IPS-18a (cell line): ENCODE results near the gene RPGRIP1L.
"Not testable (repeated sequence)": the region's sequence is repeated elsewhere in the genome, so short reads cannot be mapped to it uniquely, and the experiment has no call there.

ENCODE experiments used
- H3K27ac ChIP-seq: one replicate; pipeline ENCODE4 v1.5.1; 2013; ENCODE audit warnings: low read length
- H3K27me3 ChIP-seq: one replicate; pipeline ENCODE4 v1.6.1; 2013; ENCODE audit warnings: mild to moderate bottlenecking, low read length; ENCODE audit not compliant: control insufficient read depth, insufficient read depth
- H3K36me3 ChIP-seq: one replicate; pipeline ENCODE4 v1.6.1; 2013; ENCODE audit warnings: low read depth, low read length; ENCODE audit not compliant: control insufficient read depth
- H3K4me1 ChIP-seq: one replicate; pipeline ENCODE4 v1.6.1; 2013; ENCODE audit warnings: low read depth, low read length; ENCODE audit not compliant: control insufficient read depth
- H3K4me3 ChIP-seq: one replicate; pipeline ENCODE4 v1.5.1; 2013; ENCODE audit warnings: low read length
- H3K9ac ChIP-seq: one replicate; pipeline ENCODE4 v1.6.1; 2013; ENCODE audit warnings: mild to moderate bottlenecking, low read length, moderate library complexity
- H3K9me3 ChIP-seq: one replicate; pipeline ENCODE4 v1.6.1; 2013; ENCODE audit warnings: low read depth, low read length; ENCODE audit not compliant: control insufficient read depth

Gene RPGRIP1L

DNA sequence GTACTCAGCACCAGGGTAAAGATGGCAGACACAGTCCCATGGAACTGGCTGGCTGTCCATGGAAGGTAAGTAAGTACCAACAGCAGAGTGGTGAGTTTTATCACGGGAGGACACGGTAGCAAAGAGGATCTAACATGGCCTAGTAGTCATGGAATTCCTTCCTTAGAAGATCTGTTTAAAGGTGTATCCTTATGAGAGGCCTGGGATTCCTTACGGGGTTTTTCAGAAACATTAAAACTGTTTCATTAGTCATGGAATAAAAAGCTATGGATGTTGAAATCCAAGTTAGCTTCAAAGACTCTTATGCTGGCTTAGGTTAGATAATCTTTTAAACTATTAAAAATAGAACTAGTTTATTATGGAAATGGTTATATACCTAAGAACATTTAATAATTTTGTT is 7.7 kb upstream of the RPGRIP1L start:
- H3K27ac ChIP-seq = no peak overlapping the region
- no peaks in the 10 kb centered on the region for H3K27me3 ChIP-seq

GRCh38 chr16:53708490-53708889 is 4.8 kb upstream of the RPGRIP1L start:
- Histone ChIP-seq H3K9me3 (no peaks in the 10 kb centered on the region), H3K27ac (no peak overlapping the region), H3K9ac (no peak overlapping the region), H3K4me1 (peaks cover 4% of the 10 kb centered on the region), H3K4me3 (no peak overlapping the region), H3K36me3 (no peaks in the 10 kb centered on the region), H3K27me3 (no peaks in the 10 kb centered on the region)

More for the DNA sequence above, 7.7 kb upstream of the RPGRIP1L start:
- H3K36me3 ChIP-seq = no peaks in the 10 kb centered on the region
- no peak overlapping the region for H3K4me3 ChIP-seq
- H3K4me1 ChIP-seq = peaks cover 11% of the 10 kb centered on the region
- H3K9ac ChIP-seq = no peak overlapping the region
- no peaks in the 10 kb centered on the region for H3K9me3 ChIP-seq

DNA sequence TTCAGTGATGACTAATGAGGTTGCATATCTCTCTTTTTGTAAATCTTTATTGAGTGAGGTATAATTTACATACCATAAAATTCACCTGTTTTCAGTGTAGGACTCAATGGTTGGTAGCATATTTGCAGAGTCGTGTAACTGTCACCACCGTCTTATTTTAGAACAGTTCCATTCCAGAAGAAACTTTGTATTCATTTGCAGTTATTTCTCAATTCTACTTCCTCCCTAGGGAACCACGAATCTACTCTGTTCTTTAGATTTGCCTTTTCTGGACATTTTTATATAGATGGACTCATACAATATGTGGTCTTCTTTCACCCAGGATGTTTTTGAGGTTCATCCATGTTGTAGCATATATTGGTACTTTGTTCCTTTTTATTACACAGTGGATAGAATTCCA is 4.0 kb upstream of the RPGRIP1L start:
- Histone ChIP-seq H3K4me3 (no peak overlapping the region), H3K9ac (no peak overlapping the region), H3K9me3 (no peaks in the 10 kb centered on the region), H3K27me3 (no peaks in the 10 kb centered on the region), H3K4me1 (peaks cover 4% of the 10 kb centered on the region), H3K27ac (no peak overlapping the region), H3K36me3 (no peaks in the 10 kb centered on the region)

GRCh38 chr16:53704445-53704813 is 770 bp upstream of the RPGRIP1L start:
- peak overlapping the region; percentile 73 for H3K9ac ChIP-seq
- no peaks in the 10 kb centered on the region for H3K36me3 ChIP-seq
- H3K4me3 ChIP-seq = peak overlapping the region; percentile 96
- H3K27me3 ChIP-seq = no peaks in the 10 kb centered on the region
- H3K9me3 ChIP-seq = no peaks in the 10 kb centered on the region
- no peak overlapping the region for H3K27ac ChIP-seq
- peaks cover 4% of the 10 kb centered on the region for H3K4me1 ChIP-seq

DNA sequence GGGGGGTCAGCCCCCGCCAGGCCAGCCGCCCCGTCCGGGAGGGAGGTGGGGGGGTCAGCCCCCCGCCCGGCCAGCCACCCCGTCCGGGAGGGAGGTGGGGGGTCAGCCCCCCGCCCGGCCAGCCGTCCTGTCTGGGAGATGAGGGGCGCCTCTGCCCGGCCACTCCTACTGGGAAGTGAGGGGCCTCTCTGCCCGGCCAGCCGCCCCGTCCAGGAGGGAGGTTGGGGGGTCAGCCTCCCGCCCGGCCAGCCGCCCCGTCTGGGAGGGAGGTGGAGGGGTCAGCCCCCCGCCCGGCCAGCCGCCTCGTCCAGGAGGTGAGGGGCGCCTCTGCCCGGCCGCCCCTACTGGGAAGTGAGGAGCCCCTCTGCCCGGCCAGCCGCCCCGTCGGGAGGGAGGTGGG is 5.4 kb downstream of the RPGRIP1L start:
- H3K9me3 ChIP-seq, H3K4me3 ChIP-seq, H3K27me3 ChIP-seq, H3K36me3 ChIP-seq, H3K9ac ChIP-seq, H3K4me1 ChIP-seq, H3K27ac ChIP-seq: not testable (repeated sequence)

- no peak overlapping the region for H3K9ac ChIP-seq
- H3K9me3 ChIP-seq = no peaks in the 10 kb centered on the region
- no peaks in the 10 kb centered on the region for H3K4me1 ChIP-seq
- no peak overlapping the region for H3K4me3 ChIP-seq
- H3K27ac ChIP-seq = no peak overlapping the region
- H3K36me3 ChIP-seq = peaks cover 12% of the 10 kb centered on the region
- H3K27me3 ChIP-seq = no peaks in the 10 kb centered on the region
Observed at GRCh38 chr16:53695070-53695469, 8.6 kb downstream of the RPGRIP1L start.

DNA sequence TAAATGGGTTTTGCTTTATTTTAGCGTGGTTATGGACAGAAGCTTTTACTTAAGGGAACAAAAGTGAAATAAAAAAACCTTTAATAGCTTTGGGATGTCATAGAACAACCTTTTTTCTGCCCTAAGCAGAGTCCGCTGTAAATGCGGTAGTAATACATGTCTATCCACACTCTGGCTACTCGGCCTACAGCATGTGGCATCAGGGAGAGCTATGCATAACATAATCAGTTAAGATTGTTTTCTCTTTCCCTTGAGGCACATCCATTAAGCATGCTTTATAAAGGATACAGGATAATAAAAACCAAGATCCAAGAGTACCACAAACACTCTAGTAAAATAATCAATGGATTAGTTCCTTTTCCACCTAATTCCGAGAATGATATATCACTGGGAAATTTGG is 10.3 kb downstream of the RPGRIP1L start:
- no peak overlapping the region for H3K9ac ChIP-seq
- H3K4me1 ChIP-seq = no peaks in the 10 kb centered on the region
- H3K36me3 ChIP-seq = peaks cover 12% of the 10 kb centered on the region
- no peaks in the 10 kb centered on the region for H3K27me3 ChIP-seq
- H3K27ac ChIP-seq = no peak overlapping the region
- no peaks in the 10 kb centered on the region for H3K9me3 ChIP-seq
- H3K4me3 ChIP-seq = no peak overlapping the region

GRCh38 chr16:53692146-53692545 is 11.5 kb downstream of the RPGRIP1L start:
- H3K36me3 ChIP-seq = peaks cover 12% of the 10 kb centered on the region
- H3K4me1 ChIP-seq = no peaks in the 10 kb centered on the region
- H3K27ac ChIP-seq = no peak overlapping the region
- no peaks in the 10 kb centered on the region for H3K9me3 ChIP-seq
- no peak overlapping the region for H3K4me3 ChIP-seq
- H3K9ac ChIP-seq = no peak overlapping the region
- H3K27me3 ChIP-seq = no peaks in the 10 kb centered on the region

GRCh38 chr16:53690771-53691170 is 12.9 kb downstream of the RPGRIP1L start:
- Histone ChIP-seq H3K4me1 (no peaks in the 10 kb centered on the region), H3K9me3 (no peaks in the 10 kb centered on the region), H3K36me3 (peaks cover 16% of the 10 kb centered on the region), H3K27me3 (no peaks in the 10 kb centered on the region), H3K9ac (no peak overlapping the region), H3K4me3 (no peak overlapping the region), H3K27ac (no peak overlapping the region)

- Histone ChIP-seq H3K4me1 (no peaks in the 10 kb centered on the region), H3K36me3 (peaks cover 11% of the 10 kb centered on the region)
Observed at GRCh38 chr16:53689636-53690035, 14.0 kb downstream of the RPGRIP1L start.

DNA sequence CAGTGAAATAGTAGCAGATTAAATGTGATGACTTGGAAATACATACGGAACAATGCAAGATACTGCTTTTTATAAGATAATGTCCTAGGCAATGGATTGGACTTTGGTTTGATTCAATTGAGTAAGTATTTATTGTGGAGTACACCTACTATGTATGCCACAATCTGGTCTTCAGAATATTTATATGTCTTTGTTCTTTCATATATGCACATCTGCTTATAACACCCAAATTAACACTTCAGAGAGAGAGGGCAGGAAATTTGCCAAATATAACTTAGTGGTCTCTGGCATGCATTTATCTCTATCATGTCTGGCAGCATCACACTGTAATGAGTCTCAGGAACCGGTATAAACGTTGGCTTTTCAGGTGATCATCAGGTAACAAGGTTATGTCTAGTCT is 16.9 kb downstream of the RPGRIP1L start:
- Histone ChIP-seq H3K27ac (no peak overlapping the region), H3K27me3 (no peaks in the 10 kb centered on the region), H3K9ac (no peak overlapping the region)

More at GRCh38 chr16:53689636-53690035, 14.0 kb downstream of the RPGRIP1L start:
- H3K9me3 ChIP-seq = no peaks in the 10 kb centered on the region
- no peak overlapping the region for H3K9ac ChIP-seq
- H3K4me3 ChIP-seq = no peak overlapping the region
- H3K27me3 ChIP-seq = no peaks in the 10 kb centered on the region
- no peak overlapping the region for H3K27ac ChIP-seq

GRCh38 chr16:53685334-53685733 is 18.3 kb downstream of the RPGRIP1L start:
- not testable (repeated sequence) for H3K4me1 ChIP-seq, H3K27ac ChIP-seq, H3K4me3 ChIP-seq, H3K9ac ChIP-seq, H3K36me3 ChIP-seq, H3K9me3 ChIP-seq, H3K27me3 ChIP-seq

More for the DNA sequence above, 16.9 kb downstream of the RPGRIP1L start:
- Histone ChIP-seq H3K4me3 (no peak overlapping the region), H3K4me1 (no peaks in the 10 kb centered on the region), H3K36me3 (peaks cover 10% of the 10 kb centered on the region), H3K9me3 (no peaks in the 10 kb centered on the region)
